Activated CD4-positive, alpha-beta T cell treated with anti-CD3 and anti-CD28 coated beads, Interleukin-2, amount 10 ng/mL, durations not matched to agents 7 days and 5 days (primary cell): ENCODE results near the gene ADAP1. TPM values are rescaled to one million over a fixed set of nuclear protein-coding genes. Genes with fewer than 3 reads are reported as not detected.

Experiments
- CTCF ChIA-PET: fragments of 350-600 bp; sonication (Branson Sonifier 250); formaldehyde crosslinking; loops from one replicate; lab custom pipeline; 2021; ENCODE audit warnings: antibody characterized with exemption; lab: Charles Lee
- POLR2A ChIA-PET: fragments of 350-600 bp; sonication (Branson Sonifier 250); formaldehyde crosslinking; loops from one replicate; lab custom pipeline; 2021; ENCODE audit warnings: antibody characterized with exemption; lab: Charles Lee
- DNase-seq: peaks from one replicate; pipeline ENCODE4 v3.0.0-alpha.2; 2020
- H3K27ac Mint-ChIP-seq: one replicate; pipeline ENCODE4 v1.8.0; 2021; ENCODE audit warnings: mild to moderate bottlenecking, moderate library complexity, mixed read lengths
- H3K27me3 Mint-ChIP-seq: one replicate; pipeline ENCODE4 v1.8.0; 2021; ENCODE audit warnings: mixed read lengths
- H3K36me3 Mint-ChIP-seq: one replicate; pipeline ENCODE4 v1.8.0; 2021; ENCODE audit warnings: low read depth, mixed read lengths
- H3K4me1 Mint-ChIP-seq: one replicate; pipeline ENCODE4 v1.8.0; 2021; ENCODE audit warnings: mixed read lengths
- H3K4me3 Mint-ChIP-seq: one replicate; pipeline ENCODE4 v1.8.0; 2021; ENCODE audit warnings: mild to moderate bottlenecking, moderate library complexity, mixed read lengths
- H3K9me3 Mint-ChIP-seq: one replicate; pipeline ENCODE4 v1.8.0; 2021; ENCODE audit warnings: mixed read lengths
- total RNA-seq, 2 experiments: library from RNA; stranded (reverse); gene quantifications; one replicate each; pipeline ENCODE4 v1.2.3, GENCODE V29; 2021

ADAP1 gene
- total RNA-seq, 2 experiments from 2014 or later = 12.4 to 13.5 TPM

GRCh38 chr7:977326-978048 is 23.0 kb upstream of the ADAP1 start:
- Mint-ChIP-seq H3K36me3 (peaks cover 8% of the 10 kb centered on the region), H3K27ac (no peak overlapping the region), H3K27me3 (no peaks in the 10 kb centered on the region), H3K9me3 (no peaks in the 10 kb centered on the region), H3K4me1 (peaks cover 15% of the 10 kb centered on the region), H3K4me3 (no peak overlapping the region)
- ChIA-PET CTCF (interaction anchor here (0.6 to 6.4 kb wide), 4 partner anchors 10 to 89 kb away, joined by 3 to 61 read pairs (median 6); no protein-coding TSS in a partner anchor), POLR2A (no interaction called here)
- DNase-seq = no peak

GRCh38 chr7:976901-977325 is 22.4 kb upstream of the ADAP1 start:
- peaks cover 13% of the 10 kb centered on the region for H3K36me3 Mint-ChIP-seq
- POLR2A ChIA-PET = no interaction called here
- peaks cover 21% of the 10 kb centered on the region for H3K4me1 Mint-ChIP-seq
- no peak overlapping the region for H3K4me3 Mint-ChIP-seq
- CTCF ChIA-PET = interaction anchor here (6.4 kb wide), 1 partner anchor 17 kb away, joined by 61 read pairs; no protein-coding TSS in a partner anchor
- H3K27me3 Mint-ChIP-seq = no peaks in the 10 kb centered on the region
- no peak for DNase-seq
- no peak overlapping the region for H3K27ac Mint-ChIP-seq
- H3K9me3 Mint-ChIP-seq = no peaks in the 10 kb centered on the region

GRCh38 chr7:975702-976473 is 21.4 kb upstream of the ADAP1 start:
- H3K27ac Mint-ChIP-seq = no peak overlapping the region
- peaks cover 26% of the 10 kb centered on the region for H3K4me1 Mint-ChIP-seq
- ChIA-PET CTCF (interaction anchor here (1.1 to 6.4 kb wide), 3 partner anchors 18 to 110 kb away, joined by 3 to 61 read pairs (median 3); no protein-coding TSS in a partner anchor), POLR2A (interaction anchor here (0.8 kb wide), 1 partner anchor 17 kb away, joined by 3 read pairs; no protein-coding TSS in a partner anchor)
- H3K27me3 Mint-ChIP-seq = no peaks in the 10 kb centered on the region
- no peaks in the 10 kb centered on the region for H3K9me3 Mint-ChIP-seq
- peaks cover 17% of the 10 kb centered on the region for H3K36me3 Mint-ChIP-seq
- DNase-seq = no peak
- peak overlapping the region; percentile 91 for H3K4me3 Mint-ChIP-seq

- Mint-ChIP-seq H3K27ac (peak within 1 kb of the TSS; percentile 91), H3K9me3 (no peaks in the 10 kb centered on the region), H3K4me1 (peaks cover 28% of the 10 kb centered on the region), H3K4me3 (peak within 1 kb of the TSS; percentile 91), H3K36me3 (peaks cover 22% of the 10 kb centered on the region), H3K27me3 (no peaks in the 10 kb centered on the region)
- DNase-seq = peak; percentile 87
- POLR2A ChIA-PET = interaction anchor here (0.8 kb wide), 1 partner anchor 17 kb away, joined by 3 read pairs; no protein-coding TSS in a partner anchor
- CTCF ChIA-PET = interaction anchor here (0.6 to 6.4 kb wide), 8 partner anchors 10 to 111 kb away, joined by 3 to 61 read pairs (median 3); partner anchors contain the start of gene GET4
These were observed 20.6 kb upstream of the ADAP1 start, which contains the start of gene COX19 for GRCh38 chr7:974820-975681. TSS of gene COX19 (minus strand) at chr7:975549. CDS start at chr7:975509, 40 bp downstream.

- Mint-ChIP-seq H3K27me3 (no peaks in the 10 kb centered on the region), H3K4me1 (peaks cover 28% of the 10 kb centered on the region), H3K36me3 (peaks cover 23% of the 10 kb centered on the region), H3K27ac (peak overlapping the region; percentile 91), H3K9me3 (no peaks in the 10 kb centered on the region), H3K4me3 (peak overlapping the region; percentile 91)
- DNase-seq = no peak
- CTCF ChIA-PET = interaction anchor here (0.7 to 6.4 kb wide), 5 partner anchors 10 to 92 kb away, joined by 3 to 61 read pairs (median 4); no protein-coding TSS in a partner anchor
- POLR2A ChIA-PET = no interaction called here
These were observed 19.7 kb upstream of the ADAP1 start for GRCh38 chr7:974172-974571.

- Mint-ChIP-seq H3K27ac (no peak overlapping the region), H3K4me1 (peaks cover 28% of the 10 kb centered on the region), H3K4me3 (peak overlapping the region; percentile 56), H3K27me3 (no peaks in the 10 kb centered on the region), H3K9me3 (no peaks in the 10 kb centered on the region), H3K36me3 (peaks cover 23% of the 10 kb centered on the region)
- no peak for DNase-seq
- ChIA-PET CTCF (interaction anchor here (0.7 to 6.4 kb wide), 8 partner anchors 12 to 93 kb away, joined by 3 to 61 read pairs (median 4); partner anchors contain the start of gene ADAP1), POLR2A (interaction anchor here (0.7 kb wide), 2 partner anchors 46 to 48 kb away, joined by 3 to 7 read pairs; no protein-coding TSS in a partner anchor)
These were observed 18.8 kb upstream of the ADAP1 start for GRCh38 chr7:973312-973711.

- peak overlapping the region; percentile 56 for H3K4me3 Mint-ChIP-seq
- peaks cover 28% of the 10 kb centered on the region for H3K4me1 Mint-ChIP-seq
- POLR2A ChIA-PET = interaction anchor here (0.6 to 0.7 kb wide), 2 partner anchors 47 to 1553 kb away, joined by 3 read pairs; no protein-coding TSS in a partner anchor
- H3K9me3 Mint-ChIP-seq = no peaks in the 10 kb centered on the region
- peaks cover 25% of the 10 kb centered on the region for H3K36me3 Mint-ChIP-seq
- DNase-seq = no peak
- CTCF ChIA-PET = interaction anchor here (0.7 to 2.5 kb wide), 8 partner anchors 12 to 93 kb away, joined by 3 to 10 read pairs (median 4); partner anchors contain the start of gene ADAP1
- H3K27me3 Mint-ChIP-seq = no peaks in the 10 kb centered on the region
- H3K27ac Mint-ChIP-seq = no peak overlapping the region
These were observed 18.3 kb upstream of the ADAP1 start for GRCh38 chr7:972676-973309.

- peak overlapping the region; percentile 31 for H3K27ac Mint-ChIP-seq
- peaks cover 28% of the 10 kb centered on the region for H3K4me1 Mint-ChIP-seq
- H3K4me3 Mint-ChIP-seq = peak overlapping the region; percentile 7
- no peaks in the 10 kb centered on the region for H3K27me3 Mint-ChIP-seq
- ChIA-PET POLR2A (interaction anchor here (0.6 kb wide), 1 partner anchor 1554 kb away, joined by 3 read pairs; no protein-coding TSS in a partner anchor), CTCF (interaction anchor here (0.9 to 2.5 kb wide), 5 partner anchors 21 to 94 kb away, joined by 3 to 10 read pairs (median 3); no protein-coding TSS in a partner anchor)
- no peaks in the 10 kb centered on the region for H3K9me3 Mint-ChIP-seq
- DNase-seq = no peak
- peaks cover 31% of the 10 kb centered on the region for H3K36me3 Mint-ChIP-seq
These were observed 17.6 kb upstream of the ADAP1 start for GRCh38 chr7:972110-972509.

- Mint-ChIP-seq H3K27ac (no peak overlapping the region), H3K4me1 (peaks cover 32% of the 10 kb centered on the region), H3K9me3 (no peaks in the 10 kb centered on the region), H3K36me3 (peaks cover 33% of the 10 kb centered on the region), H3K4me3 (no peak overlapping the region), H3K27me3 (no peaks in the 10 kb centered on the region)
- ChIA-PET POLR2A (no interaction called here), CTCF (no interaction called here)
- DNase-seq = no peak
These were observed 16.3 kb upstream of the ADAP1 start for GRCh38 chr7:970744-971143.

- peaks cover 37% of the 10 kb centered on the region for H3K4me1 Mint-ChIP-seq
- H3K4me3 Mint-ChIP-seq = no peak overlapping the region
- DNase-seq = no peak
- no peak overlapping the region for H3K27ac Mint-ChIP-seq
- ChIA-PET CTCF (interaction anchor here (0.6 to 0.9 kb wide), 2 partner anchors 11 to 44 kb away, joined by 3 to 6 read pairs; no protein-coding TSS in a partner anchor), POLR2A (no interaction called here)
- H3K27me3 Mint-ChIP-seq = peaks cover 2% of the 10 kb centered on the region
- H3K36me3 Mint-ChIP-seq = peaks cover 33% of the 10 kb centered on the region
- no peaks in the 10 kb centered on the region for H3K9me3 Mint-ChIP-seq
These were observed 14.9 kb upstream of the ADAP1 start for GRCh38 chr7:969403-969802.
